ENCODE data around the gene UNC119.
"Not testable (repeated sequence)": the region's sequence is repeated elsewhere in the genome, so short reads cannot be mapped to it uniquely, and the experiment has no call there.

The UNC119 gene

DNA sequence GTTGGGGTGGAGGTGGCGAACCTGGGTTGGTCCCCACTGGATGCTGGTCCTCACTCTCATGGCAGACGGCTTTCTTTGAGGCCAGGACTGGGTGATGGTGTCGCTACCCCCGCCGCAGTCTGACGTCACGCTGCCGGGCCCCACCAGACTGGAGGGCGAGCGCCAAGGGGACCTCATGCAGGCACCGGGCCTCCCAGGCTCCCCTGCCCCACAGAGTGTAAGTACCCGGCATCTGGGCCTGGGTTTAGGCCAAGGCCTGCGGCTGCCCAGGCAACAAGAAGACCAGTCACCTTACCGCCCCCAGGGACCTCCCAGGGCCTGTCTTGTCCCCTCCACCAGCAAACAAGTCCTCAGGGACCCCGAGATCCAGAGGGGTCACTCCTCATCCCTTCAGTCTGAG is 28.5 kb downstream of the UNC119 start:
- no peak for DNase-seq (ENCODE audit: extremely low read depth in 1 of 2, low read depth in 1 of 2)

GRCh38 chr17:28523186-28523585 is 29.2 kb downstream of the UNC119 start:
- DNase-seq (ENCODE audit: extremely low read depth in 1 of 2, low read depth in 1 of 2) = no peak

DNA sequence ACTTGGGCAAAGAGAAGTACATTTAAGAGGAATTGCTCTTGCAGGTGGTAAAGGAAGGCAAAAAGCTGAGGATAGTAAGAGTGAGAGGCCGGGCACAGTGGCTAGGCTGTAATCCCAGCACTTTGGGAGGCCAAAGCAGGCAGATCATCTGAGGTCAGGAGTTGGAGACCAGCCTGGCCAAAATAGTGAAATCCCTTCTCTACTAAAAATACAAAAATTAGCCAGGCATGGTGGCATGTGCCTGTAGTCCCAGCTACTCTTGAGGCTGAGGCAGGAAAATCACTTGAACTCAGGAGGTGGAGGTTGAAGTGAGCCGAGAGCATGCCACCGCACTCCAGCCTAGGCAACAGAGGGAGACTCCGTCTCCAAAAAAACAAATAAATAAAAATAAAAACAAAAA is 30.1 kb downstream of the UNC119 start:
- not testable (repeated sequence) for DNase-seq (ENCODE audit: extremely low read depth in 1 of 2, low read depth in 1 of 2)

- no peak for DNase-seq (ENCODE audit: extremely low read depth in 1 of 2, low read depth in 1 of 2)
These were observed 30.9 kb downstream of the UNC119 start for GRCh38 chr17:28521311-28522085.

DNA sequence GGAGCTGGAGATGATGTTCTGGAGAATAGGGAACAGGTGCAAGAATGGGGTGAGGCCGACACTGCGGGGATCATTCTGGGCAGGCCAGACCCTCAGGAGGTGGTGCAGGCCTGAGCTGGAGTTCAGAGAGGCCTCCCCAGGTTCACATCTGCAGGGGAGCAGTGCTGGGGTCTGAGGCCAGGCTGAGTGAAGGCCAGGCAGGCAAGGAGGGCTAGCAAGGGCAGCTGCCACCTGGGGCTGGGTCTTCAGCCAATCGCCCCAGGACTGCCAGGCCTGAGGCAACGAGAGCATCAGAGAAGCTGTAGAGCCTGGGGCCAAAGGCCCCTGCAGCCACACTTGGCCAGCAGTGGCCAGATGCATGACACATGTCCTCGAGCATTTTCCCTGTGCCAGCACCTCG is 31.7 kb downstream of the UNC119 start:
- DNase-seq (ENCODE audit: extremely low read depth in 1 of 2, low read depth in 1 of 2) = no peak

- no peak for DNase-seq (ENCODE audit: extremely low read depth in 1 of 2, low read depth in 1 of 2)
These were observed 33.2 kb downstream of the UNC119 start for GRCh38 chr17:28519236-28519635.

GRCh38 chr17:28518578-28518977 is 33.8 kb downstream of the UNC119 start:
- DNase-seq (ENCODE audit: extremely low read depth in 1 of 2, low read depth in 1 of 2) = no peak

GRCh38 chr17:28518132-28518531 is 34.3 kb downstream of the UNC119 start:
- DNase-seq (ENCODE audit: extremely low read depth in 1 of 2, low read depth in 1 of 2) = no peak

GRCh38 chr17:28515518-28515917 is 36.9 kb downstream of the UNC119 start:
- DNase-seq (ENCODE audit: extremely low read depth in 1 of 2, low read depth in 1 of 2) = no peak

DNA sequence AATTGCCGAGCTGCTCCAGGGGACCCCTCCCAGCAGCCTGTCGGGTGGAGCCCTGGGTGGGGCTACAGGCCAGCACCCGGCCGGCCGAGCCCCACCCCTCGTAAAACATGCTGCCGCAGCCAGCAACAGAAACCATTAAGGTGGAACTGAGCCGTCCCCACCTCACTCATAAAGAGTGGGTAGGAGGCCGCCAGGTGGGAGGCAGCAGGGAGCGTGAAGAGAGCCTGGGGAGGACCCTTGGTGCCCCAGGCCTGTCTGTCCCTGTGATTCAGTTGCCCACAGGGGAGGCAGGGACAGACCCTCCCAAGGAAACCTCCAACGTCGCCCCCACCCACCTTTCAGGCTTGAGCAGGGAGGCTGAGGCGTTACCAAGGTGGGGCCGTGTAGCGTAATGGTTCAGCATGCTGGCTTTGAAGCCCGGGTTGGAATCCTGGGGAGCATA is 37.8 kb downstream of the UNC119 start:
- no peak for DNase-seq (ENCODE audit: extremely low read depth in 1 of 2, low read depth in 1 of 2)

DNA sequence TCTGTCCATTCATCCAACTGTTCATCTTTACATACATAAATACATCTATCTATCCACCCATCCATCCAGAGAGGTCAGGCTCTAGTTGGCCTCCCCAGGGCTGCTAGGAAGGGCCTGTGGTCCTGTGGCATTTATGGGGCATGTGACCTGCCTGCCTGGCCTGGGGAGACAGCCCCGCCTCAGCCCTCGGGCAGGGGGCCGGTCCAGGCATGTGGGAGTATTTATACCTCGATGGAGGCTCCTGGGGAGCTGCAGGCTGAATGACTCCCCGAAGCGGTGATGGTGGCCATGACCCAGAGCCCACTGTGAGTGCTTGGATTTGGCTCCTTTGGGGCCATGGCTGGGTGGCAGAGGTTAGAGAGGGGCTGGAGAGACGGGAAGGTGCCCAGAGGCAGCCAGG is 38.9 kb downstream of the UNC119 start:
- no peak for DNase-seq (ENCODE audit: extremely low read depth in 1 of 2, low read depth in 1 of 2)

DNA sequence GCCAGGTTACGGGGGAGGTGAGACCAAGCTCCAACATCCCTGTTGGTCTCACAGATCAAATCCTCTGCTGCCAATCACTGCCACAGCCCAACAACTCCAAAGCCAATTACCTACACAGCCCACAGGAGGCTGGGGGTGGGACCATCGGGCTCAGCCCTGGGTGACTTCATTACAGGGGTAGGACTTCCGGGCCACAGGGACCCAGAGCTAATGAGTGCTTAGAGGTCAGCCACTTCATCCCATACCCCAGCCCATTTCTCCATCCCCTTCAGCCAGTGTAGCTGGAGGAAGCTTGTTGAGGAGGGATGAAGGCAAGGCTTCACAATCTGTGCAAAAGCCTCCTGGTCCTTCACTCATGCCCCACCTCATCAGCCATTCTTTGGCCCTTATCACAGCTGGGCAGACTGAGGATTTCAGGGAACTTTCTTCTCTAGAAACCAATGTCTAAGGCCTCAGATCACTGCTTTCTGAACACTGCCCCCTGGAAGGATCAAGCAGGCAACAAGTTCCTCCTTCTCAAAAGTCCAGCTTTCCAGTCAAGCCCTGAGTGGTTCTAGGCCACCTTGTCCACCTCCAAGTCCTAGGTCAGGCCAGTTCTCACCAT is 40.5 kb downstream of the UNC119 start:
- DNase-seq (ENCODE audit: extremely low read depth in 1 of 2, low read depth in 1 of 2) = no peak

- DNase-seq (ENCODE audit: extremely low read depth in 1 of 2, low read depth in 1 of 2) = no peak
These were observed 42.6 kb downstream of the UNC119 start for GRCh38 chr17:28509789-28510188.

DNA sequence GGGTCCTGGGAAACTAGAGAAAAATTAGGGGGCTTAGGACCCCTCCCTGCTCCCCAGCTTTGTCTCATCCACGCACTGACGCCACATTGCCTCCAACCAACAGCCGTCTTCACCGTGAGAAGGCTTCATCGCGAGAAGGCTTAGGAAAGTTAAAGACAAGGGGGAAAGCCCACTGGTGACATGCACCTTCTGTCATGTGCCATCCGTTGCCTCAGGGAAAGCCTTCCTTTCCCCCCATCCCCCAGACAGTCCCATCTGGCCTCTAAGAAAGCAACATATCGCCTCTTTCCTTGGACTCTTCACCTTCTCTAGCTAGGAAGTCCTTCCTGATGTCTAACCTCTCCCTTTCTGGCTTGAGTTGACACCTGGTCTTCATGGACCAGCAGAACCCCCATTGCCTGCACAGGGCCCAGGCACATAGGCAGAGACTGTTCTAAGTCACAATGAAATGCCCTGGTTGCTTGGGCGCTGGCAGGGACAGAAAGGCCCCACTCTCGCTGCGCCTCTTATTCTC is 44.2 kb downstream of the UNC119 start:
- no peak for DNase-seq (ENCODE audit: extremely low read depth in 1 of 2, low read depth in 1 of 2)

DNA sequence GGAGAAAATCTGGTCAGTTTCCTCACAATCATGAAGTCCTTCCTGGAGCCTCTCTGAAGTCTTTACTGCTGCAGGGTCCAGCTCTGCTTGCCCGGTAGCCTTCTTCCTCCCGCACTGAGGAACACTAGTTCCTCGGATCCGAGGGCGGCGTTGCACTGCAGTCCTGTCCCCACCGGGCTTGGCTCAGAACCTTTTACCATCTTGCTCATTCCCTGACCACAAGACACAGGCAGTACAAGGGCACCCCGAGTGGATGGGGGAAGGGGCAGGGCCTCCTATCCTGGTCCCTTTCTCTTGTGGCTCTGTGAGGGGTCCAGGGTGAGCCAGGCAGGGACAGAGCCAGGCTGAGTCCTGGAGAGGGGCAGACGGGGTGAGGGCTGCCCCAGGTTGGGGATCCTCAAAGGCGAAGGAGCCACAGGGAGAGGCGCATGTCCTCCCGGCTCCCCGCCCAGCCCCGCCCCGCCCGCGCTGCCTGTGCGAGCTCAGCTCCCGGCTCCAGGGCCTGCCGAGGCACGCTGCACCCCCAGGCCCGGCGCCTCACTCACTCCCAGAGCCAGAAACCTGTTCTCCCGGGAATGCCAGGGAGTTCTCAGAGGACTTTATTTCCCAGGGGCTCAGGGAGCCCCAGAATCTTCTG is 44.7 kb downstream of the UNC119 start:
- DNase-seq (ENCODE audit: extremely low read depth in 1 of 2, low read depth in 1 of 2) = no peak

GRCh38 chr17:28506763-28507487 is 45.5 kb downstream of the UNC119 start:
- no peak for DNase-seq (ENCODE audit: extremely low read depth in 1 of 2, low read depth in 1 of 2)

GRCh38 chr17:28505986-28506665 is 46.3 kb downstream of the UNC119 start, which contains the start of gene FOXN1:
TSS of gene FOXN1 (plus strand) at chr17:28506348. CDS start at chr17:28523970, 17,622 bp downstream.
- no peak for DNase-seq (ENCODE audit: extremely low read depth in 1 of 2, low read depth in 1 of 2)

- DNase-seq (ENCODE audit: extremely low read depth in 1 of 2, low read depth in 1 of 2) = no peak
These were observed 49.0 kb downstream of the UNC119 start for GRCh38 chr17:28503420-28503819.

- DNase-seq (ENCODE audit: extremely low read depth in 1 of 2, low read depth in 1 of 2) = no peak
These were observed 50.8 kb downstream of the UNC119 start for GRCh38 chr17:28501421-28502284.

Data from stimulated activated CD8-positive, alpha-beta memory T cell treated with anti-CD3 and anti-CD28 coated beads, Interleukin-7, amount 100 ng/mL, for 48 hours (primary cell).